NOMO-1 treated with DMSO at 0.1 percent for 48 hours (cell line): ENCODE measurements around the gene ADH7.

Experiments used
- DNase-seq: peaks from one replicate; lab custom pipeline; 2025; ENCODE audit not compliant: unreplicated experiment; lab: John Stamatoyannopoulos, UW

ADH7 gene

GRCh38 chr4:99435154-99435553, at the start of gene ADH7:
ADH7 (minus strand) TSS chr4:99435342; CDS start chr4:99435233, 109 bp downstream.
- no peak for DNase-seq

- DNase-seq = no peak
Measured at GRCh38 chr4:99483636-99484035, 48.5 kb upstream of the ADH7 start.

GRCh38 chr4:99473131-99473530, 38.0 kb upstream of the ADH7 start:
- no peak for DNase-seq

- DNase-seq = no peak
Measured at GRCh38 chr4:99471896-99472295, 36.8 kb upstream of the ADH7 start.

GRCh38 chr4:99471349-99471748, 36.2 kb upstream of the ADH7 start:
- DNase-seq = no peak

- DNase-seq = no peak
Measured at GRCh38 chr4:99468889-99469288, 33.7 kb upstream of the ADH7 start.

- DNase-seq = no peak
Measured at GRCh38 chr4:99467887-99468286, 32.7 kb upstream of the ADH7 start.

GRCh38 chr4:99463566-99463965, 28.4 kb upstream of the ADH7 start:
- DNase-seq = no peak

GRCh38 chr4:99462875-99463464, 27.8 kb upstream of the ADH7 start:
- peak; percentile 48 for DNase-seq

GRCh38 chr4:99461623-99462401, 26.7 kb upstream of the ADH7 start:
- no peak for DNase-seq

GRCh38 chr4:99459546-99460042, 24.5 kb upstream of the ADH7 start:
- no peak for DNase-seq

GRCh38 chr4:99458911-99459447, 23.8 kb upstream of the ADH7 start:
- no peak for DNase-seq

GRCh38 chr4:99457676-99458075, 22.5 kb upstream of the ADH7 start:
- DNase-seq = no peak

GRCh38 chr4:99457270-99457669, 22.1 kb upstream of the ADH7 start:
- DNase-seq = no peak

GRCh38 chr4:99447513-99447912, 12.4 kb upstream of the ADH7 start:
- no peak for DNase-seq

- peak; percentile 43 for DNase-seq
Measured at GRCh38 chr4:99447079-99447478, 11.9 kb upstream of the ADH7 start.

GRCh38 chr4:99438405-99438780, 3.3 kb upstream of the ADH7 start:
- DNase-seq = no peak

GRCh38 chr4:99437723-99438404, 2.7 kb upstream of the ADH7 start:
- DNase-seq = no peak

GRCh38 chr4:99436976-99437722, 2.0 kb upstream of the ADH7 start:
- no peak for DNase-seq

- no peak for DNase-seq
Measured at GRCh38 chr4:99436462-99436861, 1.3 kb upstream of the ADH7 start.

- DNase-seq = no peak
Measured at GRCh38 chr4:99430106-99430505, 5.0 kb downstream of the ADH7 start.
